NB4 (cell line): ENCODE results near the gene ZNF423.

ENCODE experiments used
- DNase-seq: peaks from one replicate; pipeline ENCODE4 v3.0.0; 2010; ENCODE audit warnings: low read depth
- H3K4me3 ChIP-seq: one replicate; pipeline ENCODE4 v1.5.1; 2011; ENCODE audit warnings: mild to moderate bottlenecking, low read depth, low read length, moderate library complexity
- MYC ChIP-seq: IDR thresholded peaks from 2 replicates; pipeline ENCODE4 v1.6.1; 2011; ENCODE audit warnings: low read depth, low read length
- POLR2A ChIP-seq: IDR thresholded peaks from 2 replicates; pipeline ENCODE4 v1.6.1; 2011; ENCODE audit warnings: mild to moderate bottlenecking; ENCODE audit not compliant: insufficient read length; ENCODE audit errors: extremely low read depth
- TF ChIP-seq, protein P1 (sequence below): IDR thresholded peaks from one replicate; pipeline ENCODE4 v1.5.1; 2012; ENCODE audit warnings: low read depth, low read length
- TF ChIP-seq, protein P2 (sequence below): IDR thresholded peaks from 2 replicates; pipeline ENCODE4 v1.6.1; 2011; ENCODE audit warnings: low read depth, low read length

The ZNF423 gene

DNA sequence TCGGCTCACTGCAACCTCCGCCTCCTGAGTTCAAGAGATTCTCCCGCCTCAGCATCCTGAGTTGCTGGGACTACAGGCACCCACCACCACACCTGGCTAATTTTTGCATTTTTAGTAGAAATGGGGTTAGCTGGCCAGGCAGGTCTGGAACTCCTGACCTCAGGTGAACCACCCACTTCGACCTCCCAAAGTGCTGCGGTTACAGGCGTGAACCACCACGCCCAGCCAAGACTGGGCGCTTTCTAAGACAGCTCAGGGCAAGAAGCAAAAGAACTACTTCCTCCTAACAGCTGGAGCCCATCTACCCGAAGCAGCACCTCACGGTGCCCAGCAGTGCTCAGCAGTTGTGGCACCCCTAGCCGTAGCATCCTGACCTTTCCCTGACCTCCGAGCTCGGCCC lies 109.4 kb downstream of the ZNF423 start:
- DNase-seq, result no peak
- TF ChIP-seq, protein P1, sequence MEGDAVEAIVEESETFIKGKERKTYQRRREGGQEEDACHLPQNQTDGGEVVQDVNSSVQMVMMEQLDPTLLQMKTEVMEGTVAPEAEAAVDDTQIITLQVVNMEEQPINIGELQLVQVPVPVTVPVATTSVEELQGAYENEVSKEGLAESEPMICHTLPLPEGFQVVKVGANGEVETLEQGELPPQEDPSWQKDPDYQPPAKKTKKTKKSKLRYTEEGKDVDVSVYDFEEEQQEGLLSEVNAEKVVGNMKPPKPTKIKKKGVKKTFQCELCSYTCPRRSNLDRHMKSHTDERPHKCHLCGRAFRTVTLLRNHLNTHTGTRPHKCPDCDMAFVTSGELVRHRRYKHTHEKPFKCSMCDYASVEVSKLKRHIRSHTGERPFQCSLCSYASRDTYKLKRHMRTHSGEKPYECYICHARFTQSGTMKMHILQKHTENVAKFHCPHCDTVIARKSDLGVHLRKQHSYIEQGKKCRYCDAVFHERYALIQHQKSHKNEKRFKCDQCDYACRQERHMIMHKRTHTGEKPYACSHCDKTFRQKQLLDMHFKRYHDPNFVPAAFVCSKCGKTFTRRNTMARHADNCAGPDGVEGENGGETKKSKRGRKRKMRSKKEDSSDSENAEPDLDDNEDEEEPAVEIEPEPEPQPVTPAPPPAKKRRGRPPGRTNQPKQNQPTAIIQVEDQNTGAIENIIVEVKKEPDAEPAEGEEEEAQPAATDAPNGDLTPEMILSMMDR, result no peak
- TF ChIP-seq, protein P2, sequence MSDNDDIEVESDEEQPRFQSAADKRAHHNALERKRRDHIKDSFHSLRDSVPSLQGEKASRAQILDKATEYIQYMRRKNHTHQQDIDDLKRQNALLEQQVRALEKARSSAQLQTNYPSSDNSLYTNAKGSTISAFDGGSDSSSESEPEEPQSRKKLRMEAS, result no peak
- TF ChIP-seq MYC (no peak), POLR2A (no peak)
- H3K4me3 ChIP-seq, result no peak overlapping the region

DNA sequence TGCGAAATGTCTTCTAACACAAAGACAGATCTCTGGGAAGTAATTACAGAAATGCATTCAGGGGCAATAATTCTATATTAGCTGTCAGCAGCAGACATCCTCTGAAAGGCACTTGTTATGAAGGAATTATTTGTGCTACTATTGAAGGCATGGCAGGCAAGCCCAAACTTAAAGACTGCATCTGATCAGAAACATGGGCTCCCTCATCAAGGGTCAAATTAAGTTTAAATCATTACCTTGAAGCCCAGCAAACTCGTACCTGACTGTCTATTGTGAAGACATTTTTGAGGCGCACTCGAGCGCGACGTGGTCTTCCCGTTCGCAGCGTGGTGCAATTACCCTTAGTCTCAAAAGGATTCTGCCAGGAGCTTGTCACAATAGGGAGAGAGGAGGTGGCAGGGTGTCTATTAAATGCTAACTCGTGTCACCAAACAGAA lies 110.6 kb downstream of the ZNF423 start:
- H3K4me3 ChIP-seq, result no peak overlapping the region
- no peak for DNase-seq
- TF ChIP-seq, protein P1, result no peak
- TF ChIP-seq, protein P2, result no peak
- TF ChIP-seq POLR2A (no peak), MYC (no peak)

DNA sequence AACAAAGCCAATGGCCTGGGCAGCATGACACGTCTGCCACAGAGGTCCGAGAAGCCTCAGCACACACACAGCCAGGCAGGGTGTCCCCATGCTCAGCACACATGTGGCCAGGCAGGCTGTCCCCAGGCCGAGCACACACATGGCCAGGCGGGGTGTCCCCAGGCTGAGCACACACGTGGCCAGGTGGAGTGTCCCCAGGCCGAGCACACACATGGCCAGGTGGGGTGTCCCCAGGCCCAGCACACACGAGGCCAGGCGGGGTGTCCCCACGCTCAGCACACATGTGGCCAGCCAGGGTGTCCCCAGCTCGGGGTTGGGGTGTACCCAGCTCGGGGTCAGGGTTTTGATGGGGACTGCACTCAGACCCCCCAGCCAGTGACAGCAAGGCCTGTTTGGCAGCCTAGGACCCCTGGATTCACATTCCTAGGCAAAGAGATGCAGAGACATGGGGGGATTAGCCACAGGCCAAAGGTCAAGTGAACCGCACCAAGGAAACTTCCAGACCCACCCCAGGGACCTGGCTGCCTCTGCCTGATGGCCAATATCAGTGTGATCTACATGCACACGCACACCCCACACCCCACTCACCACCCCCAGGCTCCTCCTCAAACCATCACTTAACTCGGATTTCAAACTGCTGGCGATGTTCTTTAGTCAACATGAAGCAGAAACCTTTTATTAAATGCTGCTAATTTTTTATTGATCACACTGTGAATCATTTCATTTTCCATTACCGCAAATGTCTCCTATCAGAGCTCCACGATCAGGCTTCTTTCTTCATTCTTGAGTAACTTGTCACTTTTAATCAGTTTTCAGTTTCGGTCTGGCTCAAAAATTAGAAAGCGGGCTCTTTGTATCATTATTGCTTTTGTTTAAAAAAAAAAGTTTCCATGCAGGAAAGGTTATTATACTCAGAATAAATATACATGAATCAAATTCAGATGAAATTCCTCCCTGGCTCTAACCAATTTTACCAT lies 111.4 kb downstream of the ZNF423 start:
- no peak for DNase-seq
- no peak overlapping the region for H3K4me3 ChIP-seq
- TF ChIP-seq MYC, result no peak
- no peak for TF ChIP-seq POLR2A
- TF ChIP-seq, protein P1, result no peak
- TF ChIP-seq, protein P2, result no peak

DNA sequence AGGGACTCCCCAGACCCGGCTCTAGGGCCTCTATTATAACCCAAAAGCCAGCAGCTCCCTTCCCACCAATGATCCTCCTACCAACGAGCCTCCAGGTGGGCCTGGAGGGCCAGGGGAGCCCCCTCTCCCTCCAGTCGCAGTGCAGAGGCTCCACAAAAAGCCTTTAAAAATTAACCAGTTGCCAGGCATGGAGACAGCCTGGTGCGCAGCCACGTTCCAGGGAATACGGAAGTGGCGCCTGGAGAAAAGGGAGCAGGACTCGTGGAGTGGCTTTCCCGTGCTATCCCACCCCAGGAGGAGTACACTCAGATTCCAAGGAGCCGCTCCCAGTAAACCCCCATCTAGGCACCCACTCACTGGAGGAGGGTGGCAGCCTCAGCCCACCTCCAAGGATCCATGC lies 112.3 kb downstream of the ZNF423 start:
- H3K4me3 ChIP-seq, result no peak overlapping the region
- TF ChIP-seq POLR2A (no peak), MYC (no peak)
- TF ChIP-seq, protein P1, result no peak
- TF ChIP-seq, protein P2, result no peak
- no peak for DNase-seq

DNA sequence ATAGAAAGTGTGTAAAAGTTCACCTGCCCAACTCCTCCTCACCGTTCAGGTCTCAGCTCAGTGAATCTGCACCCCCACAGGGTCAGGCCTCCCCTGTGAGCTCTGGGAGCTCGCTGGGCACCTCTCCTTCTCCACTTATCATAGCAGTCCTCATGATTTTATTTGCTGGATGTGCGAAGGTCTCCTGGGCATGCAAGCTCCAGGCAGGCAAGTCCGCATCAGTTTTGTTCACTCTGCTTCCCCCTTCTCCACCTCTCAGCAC lies 112.8 kb downstream of the ZNF423 start:
- TF ChIP-seq POLR2A, result no peak
- no peak for TF ChIP-seq MYC
- TF ChIP-seq, protein P2, result no peak
- TF ChIP-seq, protein P1, result no peak
- no peak overlapping the region for H3K4me3 ChIP-seq
- no peak for DNase-seq
